ENCODE data around the gene LAMB3. TPM values are rescaled to one million over a fixed set of nuclear protein-coding genes. Genes with fewer than 3 reads are reported as not detected.

LAMB3 gene
- total RNA-seq, 1 experiment from 2014 or later, result 0.85 TPM

GRCh38 chr1:209659909-209660308, 7.7 kb upstream of the LAMB3 start:
- ChIA-PET CTCF (no interaction called here), POLR2A (no interaction called here)
- H3K27me3 Mint-ChIP-seq (ENCODE audit: low read depth), result no peaks in the 10 kb centered on the region
- H3K27ac Mint-ChIP-seq, result no peak overlapping the region
- no peak overlapping the region for H3K4me3 Mint-ChIP-seq
- peaks cover 6% of the 10 kb centered on the region; the same call in 1 of the 2 replicates for H3K4me1 Mint-ChIP-seq
- H3K36me3 Mint-ChIP-seq, result no peaks in the 10 kb centered on the region
- ATAC-seq (no peak), DNase-seq (ENCODE audit: low spot score) (no peak)
- H3K9me3 Mint-ChIP-seq, result no peaks in the 10 kb centered on the region
- no peak for TF ChIP-seq NFE2L1 (CRISPR knock-in tag; IDR thresholded peaks at IDR 0.05)
- TF ChIP-seq, protein P1, sequence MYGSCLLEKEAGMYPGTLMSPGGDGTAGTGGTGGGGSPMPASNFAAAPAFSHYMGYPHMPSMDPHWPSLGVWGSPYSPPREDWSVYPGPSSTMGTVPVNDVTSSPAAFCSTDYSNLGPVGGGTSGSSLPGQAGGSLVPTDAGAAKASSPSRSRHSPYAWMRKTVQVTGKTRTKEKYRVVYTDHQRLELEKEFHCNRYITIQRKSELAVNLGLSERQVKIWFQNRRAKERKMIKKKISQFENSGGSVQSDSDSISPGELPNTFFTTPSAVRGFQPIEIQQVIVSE (CRISPR knock-in tag; IDR thresholded peaks at IDR 0.05; ENCODE audit: borderline replicate concordance), result no peak
- TF ChIP-seq, protein P2, sequence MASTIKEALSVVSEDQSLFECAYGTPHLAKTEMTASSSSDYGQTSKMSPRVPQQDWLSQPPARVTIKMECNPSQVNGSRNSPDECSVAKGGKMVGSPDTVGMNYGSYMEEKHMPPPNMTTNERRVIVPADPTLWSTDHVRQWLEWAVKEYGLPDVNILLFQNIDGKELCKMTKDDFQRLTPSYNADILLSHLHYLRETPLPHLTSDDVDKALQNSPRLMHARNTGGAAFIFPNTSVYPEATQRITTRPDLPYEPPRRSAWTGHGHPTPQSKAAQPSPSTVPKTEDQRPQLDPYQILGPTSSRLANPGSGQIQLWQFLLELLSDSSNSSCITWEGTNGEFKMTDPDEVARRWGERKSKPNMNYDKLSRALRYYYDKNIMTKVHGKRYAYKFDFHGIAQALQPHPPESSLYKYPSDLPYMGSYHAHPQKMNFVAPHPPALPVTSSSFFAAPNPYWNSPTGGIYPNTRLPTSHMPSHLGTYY (CRISPR knock-in tag; IDR thresholded peaks at IDR 0.05), result no peak
- no peak for TF ChIP-seq MXD4 (CRISPR knock-in tag; IDR thresholded peaks at IDR 0.05; ENCODE audit: borderline replicate concordance)
- no peak for TF ChIP-seq ZNF317 (CRISPR knock-in tag; IDR thresholded peaks at IDR 0.05; ENCODE audit: borderline replicate concordance, low read depth)
- no peak for TF ChIP-seq ZNF232 (CRISPR knock-in tag; IDR thresholded peaks at IDR 0.05)
- TF ChIP-seq ZNF425 (CRISPR knock-in tag; conservative IDR thresholded peaks at IDR 0.05), result no peak
- no peak for TF ChIP-seq FOXP4 (CRISPR knock-in tag; IDR thresholded peaks at IDR 0.05)
- TF ChIP-seq FOXJ3 (CRISPR knock-in tag; IDR thresholded peaks at IDR 0.05; ENCODE audit: borderline replicate concordance), result no peak
- no peak for TF ChIP-seq FOXK1 (CRISPR knock-in tag; IDR thresholded peaks at IDR 0.05)
- TF ChIP-seq RORB (CRISPR knock-in tag; IDR thresholded peaks at IDR 0.05), result no peak
- TF ChIP-seq, protein P3, sequence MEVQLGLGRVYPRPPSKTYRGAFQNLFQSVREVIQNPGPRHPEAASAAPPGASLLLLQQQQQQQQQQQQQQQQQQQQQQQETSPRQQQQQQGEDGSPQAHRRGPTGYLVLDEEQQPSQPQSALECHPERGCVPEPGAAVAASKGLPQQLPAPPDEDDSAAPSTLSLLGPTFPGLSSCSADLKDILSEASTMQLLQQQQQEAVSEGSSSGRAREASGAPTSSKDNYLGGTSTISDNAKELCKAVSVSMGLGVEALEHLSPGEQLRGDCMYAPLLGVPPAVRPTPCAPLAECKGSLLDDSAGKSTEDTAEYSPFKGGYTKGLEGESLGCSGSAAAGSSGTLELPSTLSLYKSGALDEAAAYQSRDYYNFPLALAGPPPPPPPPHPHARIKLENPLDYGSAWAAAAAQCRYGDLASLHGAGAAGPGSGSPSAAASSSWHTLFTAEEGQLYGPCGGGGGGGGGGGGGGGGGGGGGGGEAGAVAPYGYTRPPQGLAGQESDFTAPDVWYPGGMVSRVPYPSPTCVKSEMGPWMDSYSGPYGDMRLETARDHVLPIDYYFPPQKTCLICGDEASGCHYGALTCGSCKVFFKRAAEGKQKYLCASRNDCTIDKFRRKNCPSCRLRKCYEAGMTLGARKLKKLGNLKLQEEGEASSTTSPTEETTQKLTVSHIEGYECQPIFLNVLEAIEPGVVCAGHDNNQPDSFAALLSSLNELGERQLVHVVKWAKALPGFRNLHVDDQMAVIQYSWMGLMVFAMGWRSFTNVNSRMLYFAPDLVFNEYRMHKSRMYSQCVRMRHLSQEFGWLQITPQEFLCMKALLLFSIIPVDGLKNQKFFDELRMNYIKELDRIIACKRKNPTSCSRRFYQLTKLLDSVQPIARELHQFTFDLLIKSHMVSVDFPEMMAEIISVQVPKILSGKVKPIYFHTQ (CRISPR knock-in tag; IDR thresholded peaks at IDR 0.05), result no peak
- TF ChIP-seq, protein P4, sequence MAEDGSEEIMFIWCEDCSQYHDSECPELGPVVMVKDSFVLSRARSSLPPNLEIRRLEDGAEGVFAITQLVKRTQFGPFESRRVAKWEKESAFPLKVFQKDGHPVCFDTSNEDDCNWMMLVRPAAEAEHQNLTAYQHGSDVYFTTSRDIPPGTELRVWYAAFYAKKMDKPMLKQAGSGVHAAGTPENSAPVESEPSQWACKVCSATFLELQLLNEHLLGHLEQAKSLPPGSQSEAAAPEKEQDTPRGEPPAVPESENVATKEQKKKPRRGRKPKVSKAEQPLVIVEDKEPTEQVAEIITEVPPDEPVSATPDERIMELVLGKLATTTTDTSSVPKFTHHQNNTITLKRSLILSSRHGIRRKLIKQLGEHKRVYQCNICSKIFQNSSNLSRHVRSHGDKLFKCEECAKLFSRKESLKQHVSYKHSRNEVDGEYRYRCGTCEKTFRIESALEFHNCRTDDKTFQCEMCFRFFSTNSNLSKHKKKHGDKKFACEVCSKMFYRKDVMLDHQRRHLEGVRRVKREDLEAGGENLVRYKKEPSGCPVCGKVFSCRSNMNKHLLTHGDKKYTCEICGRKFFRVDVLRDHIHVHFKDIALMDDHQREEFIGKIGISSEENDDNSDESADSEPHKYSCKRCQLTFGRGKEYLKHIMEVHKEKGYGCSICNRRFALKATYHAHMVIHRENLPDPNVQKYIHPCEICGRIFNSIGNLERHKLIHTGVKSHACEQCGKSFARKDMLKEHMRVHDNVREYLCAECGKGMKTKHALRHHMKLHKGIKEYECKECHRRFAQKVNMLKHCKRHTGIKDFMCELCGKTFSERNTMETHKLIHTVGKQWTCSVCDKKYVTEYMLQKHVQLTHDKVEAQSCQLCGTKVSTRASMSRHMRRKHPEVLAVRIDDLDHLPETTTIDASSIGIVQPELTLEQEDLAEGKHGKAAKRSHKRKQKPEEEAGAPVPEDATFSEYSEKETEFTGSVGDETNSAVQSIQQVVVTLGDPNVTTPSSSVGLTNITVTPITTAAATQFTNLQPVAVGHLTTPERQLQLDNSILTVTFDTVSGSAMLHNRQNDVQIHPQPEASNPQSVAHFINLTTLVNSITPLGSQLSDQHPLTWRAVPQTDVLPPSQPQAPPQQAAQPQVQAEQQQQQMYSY (CRISPR knock-in tag; IDR thresholded peaks at IDR 0.05), result no peak
- TF ChIP-seq TEAD4 (CRISPR knock-in tag; IDR thresholded peaks at IDR 0.05), result no peak
